Fibroblast of lung (primary cell): ENCODE results near the gene CRCP.

Experiments used
- EZH2 ChIP-seq: IDR thresholded peaks from 2 replicates; pipeline ENCODE4 v1.5.1; 2012; ENCODE audit warnings: low read length, control low read depth, mild to moderate bottlenecking; ENCODE audit errors: missing control alignments
- TF ChIP-seq, protein P1 (sequence below), 2 donors: IDR thresholded peaks in 1 of 2; conservative IDR thresholded peaks in 1 of 2; 1 replicate in 1 of 2; 2 replicates in 1 of 2; pipeline ENCODE4 v1.5.1; 2011 to 2012; ENCODE audit warnings: low read length in 2 of 2, control low read depth in 1 of 2, inconsistent platforms in 1 of 2, low read depth in 1 of 2, mild to moderate bottlenecking in 1 of 2

GRCh38 chr7:66193146-66193725 lies 78.6 kb downstream of the CRCP start:
- TF ChIP-seq, protein P1, sequence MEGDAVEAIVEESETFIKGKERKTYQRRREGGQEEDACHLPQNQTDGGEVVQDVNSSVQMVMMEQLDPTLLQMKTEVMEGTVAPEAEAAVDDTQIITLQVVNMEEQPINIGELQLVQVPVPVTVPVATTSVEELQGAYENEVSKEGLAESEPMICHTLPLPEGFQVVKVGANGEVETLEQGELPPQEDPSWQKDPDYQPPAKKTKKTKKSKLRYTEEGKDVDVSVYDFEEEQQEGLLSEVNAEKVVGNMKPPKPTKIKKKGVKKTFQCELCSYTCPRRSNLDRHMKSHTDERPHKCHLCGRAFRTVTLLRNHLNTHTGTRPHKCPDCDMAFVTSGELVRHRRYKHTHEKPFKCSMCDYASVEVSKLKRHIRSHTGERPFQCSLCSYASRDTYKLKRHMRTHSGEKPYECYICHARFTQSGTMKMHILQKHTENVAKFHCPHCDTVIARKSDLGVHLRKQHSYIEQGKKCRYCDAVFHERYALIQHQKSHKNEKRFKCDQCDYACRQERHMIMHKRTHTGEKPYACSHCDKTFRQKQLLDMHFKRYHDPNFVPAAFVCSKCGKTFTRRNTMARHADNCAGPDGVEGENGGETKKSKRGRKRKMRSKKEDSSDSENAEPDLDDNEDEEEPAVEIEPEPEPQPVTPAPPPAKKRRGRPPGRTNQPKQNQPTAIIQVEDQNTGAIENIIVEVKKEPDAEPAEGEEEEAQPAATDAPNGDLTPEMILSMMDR (conservative IDR thresholded peaks at IDR 0.05 in 1 of 2, IDR thresholded peaks at IDR 0.05 in 1 of 2; ENCODE audit: low read depth in 1 of 2, low read length in 2 of 2): no peak
- no peak for TF ChIP-seq EZH2
